ENCODE data around the gene ZBTB21.

- no peak for TF ChIP-seq MYC (IDR thresholded peaks at IDR 0.05; ENCODE audit: borderline replicate concordance, low read length)
- TF ChIP-seq, protein P1, sequence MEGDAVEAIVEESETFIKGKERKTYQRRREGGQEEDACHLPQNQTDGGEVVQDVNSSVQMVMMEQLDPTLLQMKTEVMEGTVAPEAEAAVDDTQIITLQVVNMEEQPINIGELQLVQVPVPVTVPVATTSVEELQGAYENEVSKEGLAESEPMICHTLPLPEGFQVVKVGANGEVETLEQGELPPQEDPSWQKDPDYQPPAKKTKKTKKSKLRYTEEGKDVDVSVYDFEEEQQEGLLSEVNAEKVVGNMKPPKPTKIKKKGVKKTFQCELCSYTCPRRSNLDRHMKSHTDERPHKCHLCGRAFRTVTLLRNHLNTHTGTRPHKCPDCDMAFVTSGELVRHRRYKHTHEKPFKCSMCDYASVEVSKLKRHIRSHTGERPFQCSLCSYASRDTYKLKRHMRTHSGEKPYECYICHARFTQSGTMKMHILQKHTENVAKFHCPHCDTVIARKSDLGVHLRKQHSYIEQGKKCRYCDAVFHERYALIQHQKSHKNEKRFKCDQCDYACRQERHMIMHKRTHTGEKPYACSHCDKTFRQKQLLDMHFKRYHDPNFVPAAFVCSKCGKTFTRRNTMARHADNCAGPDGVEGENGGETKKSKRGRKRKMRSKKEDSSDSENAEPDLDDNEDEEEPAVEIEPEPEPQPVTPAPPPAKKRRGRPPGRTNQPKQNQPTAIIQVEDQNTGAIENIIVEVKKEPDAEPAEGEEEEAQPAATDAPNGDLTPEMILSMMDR (IDR thresholded peaks at IDR 0.05), result no peak
- no peak for TF ChIP-seq MAZ (IDR thresholded peaks at IDR 0.05; ENCODE audit: borderline replicate concordance, low read depth, low read length)
- no peak for TF ChIP-seq POLR2A (IDR thresholded peaks at IDR 0.05; ENCODE audit: low read length)
- TF ChIP-seq RFX5 (IDR thresholded peaks at IDR 0.05), result no peak
- no peak for TF ChIP-seq EP300 (IDR thresholded peaks at IDR 0.05)
- no peak for TF ChIP-seq FOSL2 (IDR thresholded peaks at IDR 0.05)
- no peak for TF ChIP-seq FOSL2 (CRISPR knock-in tag; IDR thresholded peaks at IDR 0.05)
- no peak for TF ChIP-seq CBX2 (IDR thresholded peaks at IDR 0.05; ENCODE audit: borderline replicate concordance, low read depth)
- TF ChIP-seq NFE2L2 (conservative IDR thresholded peaks at IDR 0.05; ENCODE audit: low read length), result no peak
- TF ChIP-seq RARB (CRISPR knock-in tag; IDR thresholded peaks at IDR 0.05), result no peak
- TF ChIP-seq BHLHE40 (IDR thresholded peaks at IDR 0.05; ENCODE audit: low read depth, low read length), result no peak
- TF ChIP-seq REST (IDR thresholded peaks at IDR 0.05), result no peak
Observed at GRCh38 chr21:42003051-42003461, 7.1 kb downstream of the ZBTB21 start.

Data from A549 (cell line).